Neural cell (in vitro differentiated cells): ENCODE results near the gene JADE1.

Experiments
- EP300 ChIP-seq: fragments of 450-650 bp; conservative IDR thresholded peaks from 2 replicates; pipeline ENCODE4 v1.6.1; 2014; ENCODE audit warnings: antibody characterized with exemption, mild to moderate bottlenecking, moderate library complexity; ENCODE audit not compliant: poor library complexity, severe bottlenecking
- POLR2AphosphoS5 ChIP-seq: IDR thresholded peaks from 2 replicates; pipeline ENCODE4 v1.6.1; 2012
- SMC3 ChIP-seq: fragments of 450-650 bp; conservative IDR thresholded peaks from 2 replicates; pipeline ENCODE4 v1.6.1; 2014; ENCODE audit warnings: antibody characterized with exemption, mild to moderate bottlenecking, moderate library complexity; ENCODE audit not compliant: poor library complexity
- TF ChIP-seq, protein P1 (sequence below): fragments of 450-650 bp; IDR thresholded peaks from 2 replicates; pipeline ENCODE4 v1.5.1; 2014; ENCODE audit warnings: antibody characterized with exemption, mild to moderate bottlenecking, moderate library complexity; ENCODE audit not compliant: poor library complexity, severe bottlenecking
- TF ChIP-seq, protein P2 (sequence below): IDR thresholded peaks from 2 replicates; pipeline ENCODE4 v1.6.1; 2012; ENCODE audit warnings: borderline replicate concordance

DNA sequence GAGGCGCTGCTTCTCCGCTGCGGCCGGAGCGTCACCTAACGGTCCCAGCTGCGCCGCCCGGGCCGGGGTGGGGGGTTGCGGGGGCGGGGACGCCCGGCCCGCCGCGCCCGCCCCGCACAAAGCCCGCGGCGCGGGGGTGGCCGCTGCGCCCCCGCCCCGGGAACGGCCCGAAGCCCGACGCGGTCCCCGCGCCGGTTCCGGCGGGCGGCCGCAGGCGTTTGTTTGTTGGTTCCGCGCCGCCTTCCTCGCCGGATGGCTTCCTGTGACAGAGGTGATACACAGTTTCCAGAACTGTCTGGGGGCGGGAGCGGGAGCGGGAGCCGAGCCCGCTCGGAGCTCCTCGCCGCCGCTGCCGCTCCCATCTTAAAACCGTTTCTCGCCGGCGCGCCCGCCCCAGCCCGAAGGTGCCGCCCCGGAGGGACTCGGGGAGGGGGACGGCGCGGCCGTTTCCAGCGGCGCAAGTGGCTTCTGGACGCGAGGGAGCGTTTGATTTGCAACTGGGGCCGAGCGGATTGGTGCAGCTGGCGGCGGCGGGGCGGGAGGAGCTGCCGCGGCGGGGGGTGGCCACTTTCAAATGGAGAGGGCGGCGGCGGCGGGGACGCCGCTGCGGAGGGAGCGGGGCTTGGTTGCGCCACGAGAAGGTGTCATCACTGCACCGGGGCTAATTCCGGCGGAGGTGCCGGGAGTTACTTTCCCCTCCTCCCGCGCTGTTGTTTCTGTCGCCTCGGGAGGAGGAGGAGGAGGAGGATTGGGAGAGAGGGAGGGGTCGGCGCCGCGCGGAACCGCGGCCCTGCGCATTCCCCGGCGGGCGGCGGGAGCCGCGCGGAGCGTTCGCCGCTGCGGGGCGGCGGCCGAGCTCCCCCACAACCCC lies 2.3 kb downstream of the JADE1 start:
- no peak for TF ChIP-seq SMC3
- TF ChIP-seq, protein P1, sequence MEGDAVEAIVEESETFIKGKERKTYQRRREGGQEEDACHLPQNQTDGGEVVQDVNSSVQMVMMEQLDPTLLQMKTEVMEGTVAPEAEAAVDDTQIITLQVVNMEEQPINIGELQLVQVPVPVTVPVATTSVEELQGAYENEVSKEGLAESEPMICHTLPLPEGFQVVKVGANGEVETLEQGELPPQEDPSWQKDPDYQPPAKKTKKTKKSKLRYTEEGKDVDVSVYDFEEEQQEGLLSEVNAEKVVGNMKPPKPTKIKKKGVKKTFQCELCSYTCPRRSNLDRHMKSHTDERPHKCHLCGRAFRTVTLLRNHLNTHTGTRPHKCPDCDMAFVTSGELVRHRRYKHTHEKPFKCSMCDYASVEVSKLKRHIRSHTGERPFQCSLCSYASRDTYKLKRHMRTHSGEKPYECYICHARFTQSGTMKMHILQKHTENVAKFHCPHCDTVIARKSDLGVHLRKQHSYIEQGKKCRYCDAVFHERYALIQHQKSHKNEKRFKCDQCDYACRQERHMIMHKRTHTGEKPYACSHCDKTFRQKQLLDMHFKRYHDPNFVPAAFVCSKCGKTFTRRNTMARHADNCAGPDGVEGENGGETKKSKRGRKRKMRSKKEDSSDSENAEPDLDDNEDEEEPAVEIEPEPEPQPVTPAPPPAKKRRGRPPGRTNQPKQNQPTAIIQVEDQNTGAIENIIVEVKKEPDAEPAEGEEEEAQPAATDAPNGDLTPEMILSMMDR: no peak
- peak; percentile 13 for TF ChIP-seq EP300
- TF ChIP-seq, protein P2, sequence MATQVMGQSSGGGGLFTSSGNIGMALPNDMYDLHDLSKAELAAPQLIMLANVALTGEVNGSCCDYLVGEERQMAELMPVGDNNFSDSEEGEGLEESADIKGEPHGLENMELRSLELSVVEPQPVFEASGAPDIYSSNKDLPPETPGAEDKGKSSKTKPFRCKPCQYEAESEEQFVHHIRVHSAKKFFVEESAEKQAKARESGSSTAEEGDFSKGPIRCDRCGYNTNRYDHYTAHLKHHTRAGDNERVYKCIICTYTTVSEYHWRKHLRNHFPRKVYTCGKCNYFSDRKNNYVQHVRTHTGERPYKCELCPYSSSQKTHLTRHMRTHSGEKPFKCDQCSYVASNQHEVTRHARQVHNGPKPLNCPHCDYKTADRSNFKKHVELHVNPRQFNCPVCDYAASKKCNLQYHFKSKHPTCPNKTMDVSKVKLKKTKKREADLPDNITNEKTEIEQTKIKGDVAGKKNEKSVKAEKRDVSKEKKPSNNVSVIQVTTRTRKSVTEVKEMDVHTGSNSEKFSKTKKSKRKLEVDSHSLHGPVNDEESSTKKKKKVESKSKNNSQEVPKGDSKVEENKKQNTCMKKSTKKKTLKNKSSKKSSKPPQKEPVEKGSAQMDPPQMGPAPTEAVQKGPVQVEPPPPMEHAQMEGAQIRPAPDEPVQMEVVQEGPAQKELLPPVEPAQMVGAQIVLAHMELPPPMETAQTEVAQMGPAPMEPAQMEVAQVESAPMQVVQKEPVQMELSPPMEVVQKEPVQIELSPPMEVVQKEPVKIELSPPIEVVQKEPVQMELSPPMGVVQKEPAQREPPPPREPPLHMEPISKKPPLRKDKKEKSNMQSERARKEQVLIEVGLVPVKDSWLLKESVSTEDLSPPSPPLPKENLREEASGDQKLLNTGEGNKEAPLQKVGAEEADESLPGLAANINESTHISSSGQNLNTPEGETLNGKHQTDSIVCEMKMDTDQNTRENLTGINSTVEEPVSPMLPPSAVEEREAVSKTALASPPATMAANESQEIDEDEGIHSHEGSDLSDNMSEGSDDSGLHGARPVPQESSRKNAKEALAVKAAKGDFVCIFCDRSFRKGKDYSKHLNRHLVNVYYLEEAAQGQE: no peak
- TF ChIP-seq POLR2AphosphoS5: peak; percentile 55
